MV-4-11 (cell line): ENCODE data around the gene SLC16A3.

Experiments
- DNase-seq: peaks from one replicate; lab custom pipeline; 2025; lab: John Stamatoyannopoulos, UW

The SLC16A3 gene

GRCh38 chr17:82287013-82287867 is 58.4 kb downstream of the SLC16A3 start:
- no peak for DNase-seq

- peak; percentile 71 for DNase-seq
These were observed 59.3 kb downstream of the SLC16A3 start for GRCh38 chr17:82287868-82288801.
